HG03575 (cell line): Measurements from ENCODE around the gene GLMN.

Experiments
- ATAC-seq: cut with Tn5 transposase; IDR thresholded peaks from one replicate; pipeline ENCODE4 v1.9.1; 2021; ENCODE audit not compliant: unreplicated experiment, insufficient number of reproducible peaks, low FRiP score; ENCODE audit errors: extremely low read depth

Gene GLMN

DNA sequence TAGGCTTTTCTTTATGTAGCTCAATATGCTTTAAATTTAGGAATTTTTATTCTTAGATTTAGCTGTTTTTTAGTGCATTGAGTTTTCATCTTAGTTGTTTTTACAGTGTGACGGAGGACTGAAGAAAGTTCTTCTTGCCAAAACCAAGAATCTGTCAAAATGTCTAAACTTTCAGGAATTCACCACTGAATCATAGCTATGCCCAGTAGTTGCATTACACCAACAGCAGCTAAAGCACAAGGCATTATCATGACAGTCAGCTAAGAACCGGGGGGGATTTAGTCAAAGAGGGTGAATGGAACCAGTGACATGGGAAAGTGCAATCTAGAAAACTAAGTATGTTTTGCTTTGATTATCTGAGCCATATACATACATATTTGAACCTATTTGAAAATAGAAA lies 87.6 kb downstream of the GLMN start:
- ATAC-seq, result no peak

DNA sequence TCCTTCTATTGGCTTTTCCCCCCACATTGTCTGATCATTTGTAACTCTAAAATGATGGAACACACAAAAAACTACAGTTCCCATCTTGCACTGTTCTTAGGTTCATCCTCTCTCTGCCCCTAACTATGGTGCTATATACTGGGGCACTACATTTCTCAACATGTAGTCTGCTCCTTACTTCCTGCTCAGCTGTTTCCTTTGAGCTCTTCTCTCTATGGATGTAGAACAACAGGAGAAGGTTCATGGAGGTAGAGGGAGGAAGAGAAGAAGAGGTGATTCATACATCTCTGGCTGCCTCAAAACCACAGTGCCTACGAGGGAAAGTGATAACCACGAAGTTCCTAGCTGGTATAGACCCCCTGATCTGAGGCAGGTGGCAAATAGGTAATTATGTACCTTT lies 88.1 kb downstream of the GLMN start:
- ATAC-seq, result no peak

DNA sequence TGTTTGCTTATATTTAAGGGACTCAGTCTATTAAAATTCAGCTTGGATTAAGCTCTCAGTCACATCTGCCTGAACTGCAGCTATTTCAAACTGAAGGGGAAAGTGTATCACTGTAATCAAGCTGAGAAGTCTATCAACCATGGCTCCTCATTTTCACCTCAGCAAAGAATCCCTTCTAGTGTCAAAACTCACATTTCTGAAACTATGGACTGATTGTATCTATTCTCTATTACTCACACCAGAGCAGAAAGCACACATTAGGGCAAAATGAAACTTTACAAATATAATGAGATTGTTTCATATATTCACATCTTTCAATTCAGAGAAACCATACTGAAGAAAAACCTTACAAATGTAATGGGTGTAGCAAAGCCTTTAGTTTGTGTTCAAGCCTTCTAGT lies 95.7 kb downstream of the GLMN start:
- ATAC-seq, result no peak

DNA sequence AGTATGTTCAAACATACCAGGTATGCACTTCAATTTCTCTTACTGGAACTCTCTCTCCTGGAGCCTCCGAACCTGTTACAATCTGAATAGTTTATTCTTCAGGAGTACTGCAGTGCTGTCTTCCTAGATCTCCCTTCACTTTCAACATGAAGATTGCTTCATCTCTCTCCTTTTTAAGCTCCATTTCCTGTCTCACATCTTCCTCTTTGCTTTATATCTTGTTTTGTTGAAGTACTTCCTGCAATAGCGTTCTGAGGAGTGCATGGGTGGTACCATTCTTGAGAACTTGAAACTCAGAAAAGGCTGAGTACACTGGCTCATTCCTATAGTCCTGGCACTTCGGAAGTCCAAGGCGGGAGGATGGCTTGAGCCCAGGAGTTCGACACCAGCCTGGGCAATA lies 96.8 kb downstream of the GLMN start:
- ATAC-seq, result no peak
